ENCODE measurements around the gene TOP2A.

The TOP2A gene

DNA sequence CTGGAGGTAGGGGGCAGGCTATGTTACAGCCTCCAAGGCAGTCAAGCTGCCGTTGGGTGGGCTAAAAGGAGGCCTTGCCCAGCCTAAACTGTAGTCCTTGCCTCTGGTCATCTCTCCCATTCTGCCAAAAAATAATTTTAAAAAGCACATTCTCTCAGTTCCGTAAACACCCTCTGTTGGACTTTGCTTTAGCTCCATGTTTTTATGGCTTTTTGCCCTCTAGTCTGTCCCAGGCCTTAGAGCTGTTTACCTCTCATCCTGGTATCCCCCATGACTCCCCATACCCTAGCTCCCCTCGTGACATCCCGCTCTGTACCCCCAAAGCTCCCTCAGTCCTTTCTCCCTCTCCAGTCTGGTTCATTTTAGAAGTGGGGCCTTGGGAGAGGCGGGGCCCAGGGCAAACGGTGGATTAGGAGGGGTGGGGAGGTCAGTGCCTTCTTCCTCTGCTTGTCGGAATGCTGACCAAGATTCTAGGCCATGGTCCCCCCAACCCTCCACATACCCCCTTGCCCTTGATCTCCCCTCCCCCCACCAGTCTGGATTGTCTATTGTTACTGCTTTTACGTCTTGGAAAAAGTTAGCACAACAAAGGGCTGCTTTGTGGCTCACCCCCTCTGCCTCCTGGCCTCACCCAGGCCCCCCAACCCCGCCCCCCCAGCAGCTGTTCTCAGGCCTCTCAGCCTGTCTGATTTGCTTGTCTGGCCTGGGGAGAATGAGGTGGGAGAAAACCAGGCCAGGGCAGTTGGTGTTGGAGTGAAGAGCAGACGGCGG is 71.5 kb downstream of the TOP2A start:
- H3K27me3 ChIP-seq (replicated peaks; ENCODE audit: control insufficient read depth, insufficient read depth, low read length), result no peaks in the 10 kb centered on the region
- no peak for DNase-seq (ENCODE audit: extremely low read depth, insufficient read length)
- peaks cover 26% of the 10 kb centered on the region for H3K36me3 ChIP-seq (ENCODE audit: control insufficient read depth, insufficient read depth, low read length)
- TF ChIP-seq CTCF (IDR thresholded peaks at IDR 0.05; ENCODE audit: insufficient read depth, low read length, poor library complexity, severe bottlenecking), result no peak
- H3K4me3 ChIP-seq (replicated peaks; ENCODE audit: low read depth, low read length), result no peak overlapping the region

- peaks cover 21% of the 10 kb centered on the region for H3K36me3 ChIP-seq (ENCODE audit: control insufficient read depth, insufficient read depth, low read length)
- H3K4me3 ChIP-seq (replicated peaks; ENCODE audit: low read depth, low read length), result no peak overlapping the region
- TF ChIP-seq CTCF (IDR thresholded peaks at IDR 0.05; ENCODE audit: insufficient read depth, low read length, poor library complexity, severe bottlenecking), result no peak
- no peaks in the 10 kb centered on the region for H3K27me3 ChIP-seq (replicated peaks; ENCODE audit: control insufficient read depth, insufficient read depth, low read length)
- no peak for DNase-seq (ENCODE audit: extremely low read depth, insufficient read length)
Observed at GRCh38 chr17:40345161-40345993, 72.3 kb downstream of the TOP2A start.

GRCh38 chr17:40344421-40345160 is 73.1 kb downstream of the TOP2A start:
- H3K27me3 ChIP-seq (replicated peaks; ENCODE audit: control insufficient read depth, insufficient read depth, low read length), result no peaks in the 10 kb centered on the region
- TF ChIP-seq CTCF (IDR thresholded peaks at IDR 0.05; ENCODE audit: insufficient read depth, low read length, poor library complexity, severe bottlenecking), result no peak
- DNase-seq (ENCODE audit: extremely low read depth, insufficient read length), result no peak

DNA sequence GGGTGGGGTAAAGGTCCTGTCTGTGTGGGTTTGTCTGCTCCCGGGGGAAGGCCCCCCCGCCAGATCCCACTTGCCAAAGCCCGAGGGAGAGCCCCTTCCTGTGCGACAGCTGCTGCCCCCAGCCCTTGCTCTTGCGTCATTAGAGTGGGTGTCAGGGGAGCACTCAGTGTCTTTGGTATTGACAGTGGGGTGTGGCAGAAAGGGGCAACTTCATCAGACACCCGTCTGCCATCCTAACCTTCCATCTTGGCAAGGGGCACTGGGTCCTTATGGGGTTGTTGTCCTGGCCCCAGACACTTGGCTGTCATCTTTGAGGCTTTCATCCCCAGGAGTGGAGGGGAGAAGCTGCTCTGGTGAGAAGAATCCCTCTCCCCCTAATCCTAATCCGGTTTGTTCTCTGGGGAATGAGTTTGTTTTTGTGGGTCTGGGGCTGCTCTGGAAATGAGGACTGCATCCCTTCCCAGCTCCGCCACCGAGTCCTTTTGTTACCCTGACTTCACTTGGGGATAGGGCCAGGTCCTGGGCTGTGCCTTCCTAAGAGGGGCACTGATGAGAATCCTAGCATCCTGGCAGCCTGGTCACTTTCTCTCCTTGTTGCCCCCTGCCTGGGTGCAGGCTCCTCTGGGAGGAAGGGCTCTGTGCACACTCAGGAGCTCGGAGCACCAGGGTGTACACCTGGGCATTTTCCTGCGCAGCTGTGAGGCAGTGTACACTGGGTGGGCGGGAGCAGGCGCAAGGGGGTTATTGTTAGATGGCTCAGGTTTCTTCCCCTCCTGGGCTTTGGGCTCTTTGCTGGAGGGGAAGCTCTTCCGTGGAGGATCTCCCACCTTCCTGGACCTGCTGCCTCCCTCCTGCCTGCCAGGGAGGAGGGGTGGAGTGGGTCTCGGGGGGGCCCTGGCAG is 74.2 kb downstream of the TOP2A start:
- no peak overlapping the region for H3K4me3 ChIP-seq (replicated peaks; ENCODE audit: low read depth, low read length)
- no peak for TF ChIP-seq CTCF (IDR thresholded peaks at IDR 0.05; ENCODE audit: insufficient read depth, low read length, poor library complexity, severe bottlenecking)
- peaks cover 5% of the 10 kb centered on the region for H3K36me3 ChIP-seq (ENCODE audit: control insufficient read depth, insufficient read depth, low read length)
- H3K27me3 ChIP-seq (replicated peaks; ENCODE audit: control insufficient read depth, insufficient read depth, low read length), result no peaks in the 10 kb centered on the region
- DNase-seq (ENCODE audit: extremely low read depth, insufficient read length), result no peak

More at GRCh38 chr17:40344421-40345160, 73.1 kb downstream of the TOP2A start:
- Histone ChIP-seq H3K36me3 (ENCODE audit: control insufficient read depth, insufficient read depth, low read length) (peaks cover 15% of the 10 kb centered on the region), H3K4me3 (replicated peaks; ENCODE audit: low read depth, low read length) (no peak overlapping the region)

Measured in GM06990 (cell line).